ENCODE data around the gene BTK.
A peak's percentile ranks its signal among the peaks of the same experiment; 100 is the strongest.
"Not testable (repeated sequence)": the region's sequence is repeated elsewhere in the genome, so short reads cannot be mapped to it uniquely, and the experiment has no call there.

The BTK gene

DNA sequence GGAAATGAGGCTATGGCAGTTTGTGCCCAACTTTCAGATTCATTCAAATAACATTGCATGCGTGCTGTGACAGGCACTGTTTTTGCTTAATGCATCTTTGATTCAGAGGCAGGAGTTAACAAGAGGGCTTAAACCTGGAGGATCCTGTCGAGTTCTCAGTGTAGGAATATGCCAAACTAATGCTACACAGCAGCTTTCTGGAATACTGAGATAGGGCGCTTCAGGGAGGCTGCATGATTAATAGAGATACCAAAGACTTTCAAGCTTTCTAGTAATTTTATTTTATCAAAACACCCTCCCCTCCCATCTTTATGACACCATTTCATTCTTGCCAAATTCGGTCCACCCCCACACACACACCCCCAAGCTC, 36.8 kb downstream of the BTK start:
- H3K27ac ChIP-seq: peak overlapping the region in 18 of 21 experiments; percentile 37 to 94 (median 85)
- H3K4me3 ChIP-seq: peak overlapping the region; percentile 46 to 67 (median 59)

DNA sequence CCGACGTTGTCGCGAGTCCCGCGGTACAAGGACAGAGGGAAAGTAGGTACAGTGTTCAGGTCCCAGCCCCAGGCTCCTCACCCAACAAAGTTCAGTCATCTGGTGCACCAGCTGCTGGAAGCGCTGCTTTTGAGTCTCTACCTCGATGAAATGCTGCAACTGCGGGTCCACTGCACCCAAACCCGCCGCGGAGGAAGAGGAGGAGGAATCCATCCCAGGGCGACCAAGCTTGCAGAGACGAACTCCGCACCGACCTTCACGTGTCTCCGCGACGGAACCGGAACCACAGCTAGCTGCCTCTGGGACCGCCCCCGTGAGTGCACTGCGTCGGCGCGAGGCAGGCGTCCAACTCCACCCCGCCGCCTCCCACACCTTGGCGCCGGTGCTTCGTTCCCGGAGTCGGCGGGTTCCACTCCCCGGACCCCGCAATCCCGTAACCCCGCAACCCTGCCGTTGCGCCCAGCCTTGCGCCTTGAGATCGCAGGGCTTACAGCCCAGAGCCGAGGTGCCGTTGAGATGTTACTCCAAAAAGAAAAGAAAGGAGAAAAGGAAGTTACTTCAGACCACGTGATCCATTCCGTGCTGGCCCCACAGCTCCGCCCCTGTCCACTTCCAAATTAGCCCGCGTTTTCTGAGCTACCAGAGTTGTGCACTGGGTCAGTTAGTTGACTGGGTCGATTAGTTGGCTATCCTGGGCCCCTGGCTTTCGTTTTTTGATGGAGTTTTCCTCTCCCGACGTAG, 37.4 kb downstream of the BTK start, which contains the start of gene TIMM8A:
Gene TIMM8A (minus strand): TSS at position 291 of the 741 bp plus-strand sequence. CDS start 78 bp downstream, at position 213.
- peak within 1 kb of the TSS; percentile 46 to 67 (median 59) for H3K4me3 ChIP-seq
- peak within 1 kb of the TSS in 20 of 21 experiments; percentile 37 to 94 (median 84) for H3K27ac ChIP-seq

DNA sequence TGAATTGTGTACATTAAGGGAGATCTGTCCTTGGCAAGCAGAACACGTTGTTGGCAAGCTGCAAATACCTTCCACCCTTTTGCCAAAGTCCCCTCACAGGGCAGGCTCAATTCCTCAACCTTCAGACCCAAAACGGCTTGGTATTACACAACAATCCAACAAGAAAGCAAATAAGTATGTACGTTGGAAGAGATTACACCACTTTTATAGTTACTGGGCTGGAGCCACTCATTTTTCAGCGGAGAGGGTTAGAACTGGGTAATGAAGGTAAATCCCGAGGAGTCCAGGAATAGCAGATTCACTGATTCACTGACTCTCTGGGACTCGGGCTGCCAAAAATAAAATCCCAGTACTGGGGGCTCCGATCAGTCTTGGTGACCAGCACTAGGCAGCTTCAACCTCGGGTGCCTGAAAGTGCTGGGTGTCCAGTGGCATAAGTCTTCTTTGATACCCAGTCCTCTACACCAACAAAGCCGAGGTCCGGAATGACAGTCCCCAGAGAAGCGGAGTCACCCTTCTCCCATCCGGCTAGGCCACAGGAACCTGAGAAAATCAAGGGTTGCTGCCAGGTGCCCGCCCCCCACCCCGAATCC, 38.0 kb downstream of the BTK start:
- H3K4me3 ChIP-seq: peak overlapping the region; percentile 46 to 67 (median 59)
- H3K27ac ChIP-seq: peak overlapping the region in 20 of 21 experiments; percentile 17 to 94 (median 84)

DNA sequence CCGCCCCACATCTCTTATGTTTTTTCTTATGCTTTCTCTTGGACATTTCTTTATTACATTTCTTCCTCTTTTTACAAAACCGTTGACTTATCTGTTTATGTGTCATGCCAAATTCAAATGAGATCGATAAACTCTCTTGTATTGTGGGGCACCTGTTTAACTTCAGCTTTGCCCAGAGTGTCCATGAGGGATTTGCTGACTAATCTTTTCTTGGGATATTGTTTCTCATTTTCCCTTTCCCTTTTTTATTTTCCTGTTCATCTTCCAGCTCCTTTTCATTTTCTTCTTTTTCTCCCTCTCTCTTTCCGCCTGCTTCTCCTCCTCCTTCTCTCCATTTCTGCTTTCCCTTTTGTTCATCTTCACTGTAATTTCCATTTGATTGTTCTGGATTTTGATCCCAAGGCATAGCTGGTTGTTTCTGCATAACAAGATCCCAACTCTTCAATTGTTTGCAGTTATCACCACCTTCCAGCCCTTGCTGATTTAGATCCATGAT, 48.2 kb downstream of the BTK start:
- Histone ChIP-seq H3K27ac (no peak overlapping the region), H3K4me3 (no peak overlapping the region)

DNA sequence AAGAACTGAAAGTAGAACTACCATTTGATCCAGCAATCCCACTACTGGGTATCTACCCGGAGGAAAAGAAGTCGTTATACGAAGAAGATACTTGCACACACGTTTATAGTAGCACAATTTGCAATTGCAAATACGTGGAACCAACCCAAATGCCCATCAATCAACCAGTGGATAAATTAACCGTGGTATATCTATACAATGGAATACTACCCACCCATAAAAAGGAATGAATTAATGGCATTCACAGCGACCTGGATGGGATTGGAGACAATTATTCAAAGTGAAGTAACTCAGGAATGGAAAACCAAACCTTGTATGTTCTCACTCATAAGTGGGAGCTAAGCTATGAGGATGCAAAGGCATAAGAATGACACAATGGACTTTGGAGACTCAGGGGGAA, 51.7 kb downstream of the BTK start:
- not testable (repeated sequence) for H3K4me3 ChIP-seq, H3K27ac ChIP-seq

DNA sequence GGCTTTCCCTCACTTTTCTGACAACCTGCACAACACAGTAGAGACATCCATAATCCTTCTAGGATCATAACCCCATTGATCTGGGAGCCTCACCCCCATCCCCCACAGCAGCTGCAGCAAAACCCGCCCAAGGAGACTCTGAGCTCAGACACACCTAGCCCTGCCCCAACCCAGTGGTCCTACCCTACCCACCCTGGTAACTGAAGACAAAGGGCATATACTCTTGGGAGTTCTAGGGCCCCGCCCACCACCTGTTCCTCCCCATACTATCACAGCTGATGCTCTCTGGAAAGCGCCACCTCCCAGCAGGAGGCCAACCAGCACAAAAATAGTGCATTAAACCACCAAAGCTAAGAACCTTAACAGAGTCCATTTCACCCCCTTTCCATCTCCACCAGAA, 59.4 kb downstream of the BTK start:
- not testable (repeated sequence) for H3K27ac ChIP-seq, H3K4me3 ChIP-seq

DNA sequence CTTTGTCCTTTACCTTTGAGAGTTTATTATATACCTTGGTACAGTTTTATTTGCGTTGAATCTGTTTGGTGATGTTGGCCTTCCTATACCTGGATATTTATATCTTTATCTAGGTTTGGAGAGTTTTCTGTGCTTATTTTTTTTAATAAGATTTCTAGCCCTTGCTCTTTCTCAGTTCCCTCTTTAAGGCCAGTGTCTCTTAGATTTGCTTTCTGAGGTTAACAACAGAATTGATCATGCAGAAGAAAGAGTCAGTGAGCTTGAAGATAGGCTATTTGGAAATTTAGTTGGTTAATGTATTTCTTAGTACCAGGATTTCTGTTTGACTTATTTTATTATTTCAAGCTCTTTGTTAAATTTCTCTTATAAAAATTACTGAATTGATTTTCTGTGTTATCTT, 82.2 kb downstream of the BTK start:
- Histone ChIP-seq H3K27ac (no peak overlapping the region), H3K4me3 (no peak overlapping the region)

Data from skin epidermis (tissue), 12 donors.